H1 (cell line): ENCODE data around the gene NFIX. TPM values are rescaled to one million over a fixed set of nuclear protein-coding genes. Genes with fewer than 3 reads are reported as not detected.

Experiments used
- CTCF ChIP-seq, 3 experiments: IDR thresholded peaks; 1 replicate in 2 of 3; 2 replicates in 1 of 3; pipeline versions ENCODE4 v1.5.1 to v1.6.1; 2011; ENCODE audit warnings: low read length in 3 of 3, mild to moderate bottlenecking in 3 of 3, inconsistent platforms in 2 of 3, low read depth in 1 of 3, moderate library complexity in 1 of 3; ENCODE audit not compliant: insufficient read depth in 1 of 3; ENCODE audit errors: control extremely low read depth in 1 of 3
- USF2 ChIP-seq: IDR thresholded peaks from 2 replicates; pipeline ENCODE4 v1.6.1; 2011; ENCODE audit warnings: low read length, improper control_type of control experiment
- polyA plus RNA-seq, 7 experiments: library from polyadenylated mRNA; depleted of rRNA in 3 of 7; stranded (reverse) in 5 of 7; unstranded in 2 of 7; fragments of >200 nt in 5 of 7; fragments of 200-250 nt in 2 of 7; gene quantifications; 1 replicate in 5 of 7; 2 replicates in 1 of 7; 4 replicates in 1 of 7; pipeline versions ENCODE4 v1.2.1 to v1.2.3, GENCODE V29; 2011 to 2013; ENCODE audit warnings: missing spikeins in 2 of 7, mixed read lengths in 2 of 7
- total RNA-seq: library from RNA; stranded (reverse); fragmentation: NEBNext Ultra II Directional; extraction: Animal tissue kit (Norgen Biotek cat#: 25700); gene quantifications from 2 replicates; pipeline ENCODE4 v1.2.1, GENCODE V29; 2021

NFIX gene
- total and polyA plus RNA-seq, 2 of the 8 experiments (the other 6 are each of a cell fraction or from before 2014, with no cell fraction given), result 0.03 to 0.20 TPM

- TF ChIP-seq CTCF (IDR thresholded peaks at IDR 0.05; ENCODE audit: control extremely low read depth in 1 of 3, insufficient read depth in 1 of 3, low read depth in 1 of 3, low read length in 3 of 3), result no peak
- TF ChIP-seq USF2, result no peak
Observed at GRCh38 chr19:13089857-13090507, 94.7 kb downstream of the NFIX start (continued).
